ENCODE measurements around the gene CADM1.

DNA sequence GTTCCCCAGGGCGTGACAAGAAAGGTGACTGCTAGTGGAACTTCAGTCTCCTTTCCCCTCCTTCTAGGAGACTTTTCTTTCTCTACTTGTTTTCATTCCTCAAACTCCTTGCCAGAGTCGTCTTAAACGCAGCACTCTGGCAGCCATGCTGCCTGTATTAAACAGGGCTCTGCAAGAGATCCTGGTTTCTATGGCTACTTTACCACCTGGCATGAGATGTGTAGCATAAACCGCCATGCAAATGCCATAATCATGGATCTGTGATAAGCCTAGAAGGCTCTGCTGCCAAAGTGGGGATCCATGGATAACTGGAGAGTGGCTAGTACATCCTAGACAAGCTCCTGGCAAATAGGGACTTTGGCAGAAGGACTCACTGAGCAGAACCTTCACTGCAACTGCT, 321.1 kb downstream of the CADM1 start:
- TF ChIP-seq CTCF (IDR thresholded peaks at IDR 0.05; ENCODE audit: poor library complexity): no peak
- no peak for TF ChIP-seq EZH2 (IDR thresholded peaks at IDR 0.05; ENCODE audit: borderline replicate concordance)
- no peak for TF ChIP-seq EZH2phosphoT487 (IDR thresholded peaks at IDR 0.05; ENCODE audit: low read depth, severe bottlenecking, unreplicated experiment)
